GM20000 (cell line): ENCODE data around the gene PCDHB7.
"Not testable (repeated sequence)": the region's sequence is repeated elsewhere in the genome, so short reads cannot be mapped to it uniquely, and the experiment has no call there.

ENCODE experiments used
- DNase-seq: peaks from one replicate; pipeline ENCODE4 v3.0.0; 2012; ENCODE audit warnings: low spot score
- TF ChIP-seq, protein P1 (sequence below): IDR thresholded peaks from 2 replicates; pipeline ENCODE4 v1.5.1; 2012; ENCODE audit warnings: mild to moderate bottlenecking, control low read depth; ENCODE audit errors: extremely low read depth, missing control alignments

PCDHB7 gene

DNA sequence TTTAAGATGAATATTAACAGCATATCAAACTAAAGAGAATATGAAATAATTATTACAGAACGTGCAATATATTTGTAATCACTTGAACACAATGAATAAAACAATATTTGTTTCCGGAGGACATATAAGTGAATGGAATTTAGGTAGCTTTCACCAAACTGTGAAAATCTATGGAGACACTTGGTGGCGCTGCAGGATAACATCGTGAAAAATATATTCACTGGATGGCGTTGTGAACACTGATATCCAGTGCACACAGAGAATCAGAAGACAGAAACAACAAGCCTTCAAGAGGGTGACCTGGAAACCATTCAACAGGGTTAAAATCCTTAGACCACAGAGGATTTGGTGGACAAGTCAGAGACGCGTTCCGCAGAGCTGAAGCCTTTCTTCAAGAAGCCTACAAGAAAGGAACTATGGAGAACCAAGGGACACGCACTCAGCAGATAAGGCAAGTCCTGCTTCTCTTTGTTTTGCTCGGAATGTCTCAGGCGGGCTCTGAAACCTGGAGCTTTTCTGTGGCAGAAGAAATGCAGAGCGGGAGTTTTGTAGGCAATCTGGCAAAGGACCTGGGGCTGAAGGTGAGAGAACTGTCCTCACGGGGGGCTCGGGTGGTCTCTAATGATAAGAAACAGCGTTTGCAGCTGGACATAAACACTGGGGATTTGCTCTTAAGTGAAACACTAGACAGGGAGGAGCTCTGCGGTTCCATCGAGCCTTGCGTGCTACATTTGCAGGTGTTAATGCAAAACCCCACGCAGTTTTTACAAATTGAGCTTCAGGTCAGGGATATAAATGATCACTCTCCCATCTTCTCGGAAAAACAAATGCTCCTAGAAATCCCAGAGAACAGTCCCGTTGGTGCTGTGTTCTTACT lies 27.2 kb downstream of the PCDHB7 start, which contains the start of gene PCDHB11:
Gene PCDHB11, plus strand, starts transcription at position 269 of the 877 bp plus-strand sequence. Its CDS starts 148 bp downstream, at position 417.
- TF ChIP-seq, protein P1, sequence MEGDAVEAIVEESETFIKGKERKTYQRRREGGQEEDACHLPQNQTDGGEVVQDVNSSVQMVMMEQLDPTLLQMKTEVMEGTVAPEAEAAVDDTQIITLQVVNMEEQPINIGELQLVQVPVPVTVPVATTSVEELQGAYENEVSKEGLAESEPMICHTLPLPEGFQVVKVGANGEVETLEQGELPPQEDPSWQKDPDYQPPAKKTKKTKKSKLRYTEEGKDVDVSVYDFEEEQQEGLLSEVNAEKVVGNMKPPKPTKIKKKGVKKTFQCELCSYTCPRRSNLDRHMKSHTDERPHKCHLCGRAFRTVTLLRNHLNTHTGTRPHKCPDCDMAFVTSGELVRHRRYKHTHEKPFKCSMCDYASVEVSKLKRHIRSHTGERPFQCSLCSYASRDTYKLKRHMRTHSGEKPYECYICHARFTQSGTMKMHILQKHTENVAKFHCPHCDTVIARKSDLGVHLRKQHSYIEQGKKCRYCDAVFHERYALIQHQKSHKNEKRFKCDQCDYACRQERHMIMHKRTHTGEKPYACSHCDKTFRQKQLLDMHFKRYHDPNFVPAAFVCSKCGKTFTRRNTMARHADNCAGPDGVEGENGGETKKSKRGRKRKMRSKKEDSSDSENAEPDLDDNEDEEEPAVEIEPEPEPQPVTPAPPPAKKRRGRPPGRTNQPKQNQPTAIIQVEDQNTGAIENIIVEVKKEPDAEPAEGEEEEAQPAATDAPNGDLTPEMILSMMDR = no peak
- DNase-seq = no peak

DNA sequence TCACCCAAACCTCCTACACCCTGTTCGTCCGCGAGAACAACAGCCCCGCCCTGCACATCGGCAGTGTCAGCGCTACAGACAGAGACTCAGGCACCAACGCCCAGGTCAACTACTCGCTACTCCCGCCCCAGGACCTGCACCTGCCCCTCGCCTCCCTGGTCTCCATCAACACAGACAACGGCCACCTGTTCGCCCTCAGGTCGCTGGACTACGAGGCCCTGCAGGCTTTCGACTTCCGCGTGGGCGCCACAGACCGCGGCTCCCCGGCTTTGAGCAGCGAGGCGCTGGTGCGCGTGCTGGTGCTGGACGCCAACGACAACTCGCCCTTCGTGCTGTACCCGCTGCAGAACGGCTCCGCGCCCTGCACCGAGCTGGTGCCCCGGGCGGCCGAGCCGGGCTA lies 28.7 kb downstream of the PCDHB7 start:
- not testable (repeated sequence) for DNase-seq

DNA sequence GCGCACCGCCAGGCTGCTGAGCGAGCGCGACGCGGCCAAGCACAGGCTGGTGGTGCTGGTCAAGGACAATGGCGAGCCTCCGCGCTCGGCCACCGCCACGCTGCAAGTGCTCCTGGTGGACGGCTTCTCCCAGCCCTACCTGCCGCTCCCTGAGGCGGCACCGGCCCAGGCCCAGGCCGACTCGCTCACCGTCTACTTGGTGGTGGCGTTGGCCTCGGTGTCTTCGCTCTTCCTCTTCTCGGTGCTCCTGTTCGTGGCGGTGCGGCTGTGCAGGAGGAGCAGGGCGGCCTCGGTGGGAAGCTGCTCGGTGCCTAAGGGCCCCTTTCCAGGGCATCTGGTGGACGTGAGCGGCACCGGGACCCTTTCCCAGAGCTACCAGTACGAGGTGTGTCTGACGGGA lies 29.2 kb downstream of the PCDHB7 start:
- not testable (repeated sequence) for DNase-seq

DNA sequence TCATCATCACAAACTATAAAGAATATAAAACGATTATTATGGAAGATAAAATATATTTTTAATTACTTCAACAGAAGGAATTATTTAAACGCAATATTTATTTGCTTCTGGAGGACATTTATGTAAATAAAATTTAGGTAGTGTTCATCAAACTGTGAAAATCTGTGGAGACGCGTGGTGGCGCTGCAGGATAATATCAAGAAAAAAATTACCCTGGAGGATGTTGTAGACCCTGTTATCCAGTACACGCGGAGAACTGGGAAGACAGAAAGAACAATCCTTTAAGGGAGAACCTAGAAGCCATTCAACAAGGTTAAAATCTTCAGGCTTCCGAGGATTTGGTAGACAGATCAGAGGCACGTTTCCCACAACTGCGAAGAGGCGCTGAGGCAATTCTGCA lies 36.0 kb downstream of the PCDHB7 start, which contains the start of gene PCDHB12:
Gene PCDHB12, plus strand, starts transcription at position 242 of the 400 bp plus-strand sequence. CDS start 189 bp downstream, outside the sequence.
- no peak for DNase-seq
- TF ChIP-seq, protein P1 = no peak

DNA sequence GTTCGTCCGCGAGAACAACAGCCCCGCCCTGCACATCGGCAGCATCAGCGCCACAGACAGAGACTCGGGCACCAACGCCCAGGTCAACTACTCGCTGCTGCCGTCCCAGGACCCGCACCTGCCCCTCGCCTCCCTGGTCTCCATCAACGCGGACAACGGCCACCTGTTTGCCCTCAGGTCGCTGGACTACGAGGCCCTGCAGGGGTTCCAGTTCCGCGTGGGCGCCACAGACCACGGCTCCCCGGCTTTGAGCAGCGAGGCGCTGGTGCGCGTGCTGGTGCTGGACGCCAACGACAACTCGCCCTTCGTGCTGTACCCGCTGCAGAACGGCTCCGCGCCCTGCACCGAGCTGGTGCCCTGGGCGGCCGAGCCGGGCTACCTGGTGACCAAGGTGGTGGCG lies 37.8 kb downstream of the PCDHB7 start:
- DNase-seq = not testable (repeated sequence)

DNA sequence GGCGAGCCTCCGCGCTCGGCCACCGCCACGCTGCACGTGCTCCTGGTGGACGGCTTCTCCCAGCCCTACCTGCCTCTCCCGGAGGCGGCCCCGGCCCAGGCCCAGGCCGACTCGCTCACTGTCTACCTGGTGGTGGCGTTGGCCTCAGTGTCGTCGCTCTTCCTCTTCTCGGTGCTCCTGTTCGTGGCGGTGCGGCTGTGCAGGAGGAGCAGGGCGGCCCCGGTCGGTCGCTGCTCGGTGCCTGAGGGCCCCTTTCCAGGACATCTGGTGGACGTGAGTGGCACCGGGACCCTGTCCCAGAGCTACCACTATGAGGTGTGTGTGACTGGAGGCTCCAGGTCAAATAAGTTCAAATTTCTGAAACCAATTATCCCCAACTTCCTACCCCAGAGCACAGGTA lies 38.4 kb downstream of the PCDHB7 start:
- DNase-seq = not testable (repeated sequence)

DNA sequence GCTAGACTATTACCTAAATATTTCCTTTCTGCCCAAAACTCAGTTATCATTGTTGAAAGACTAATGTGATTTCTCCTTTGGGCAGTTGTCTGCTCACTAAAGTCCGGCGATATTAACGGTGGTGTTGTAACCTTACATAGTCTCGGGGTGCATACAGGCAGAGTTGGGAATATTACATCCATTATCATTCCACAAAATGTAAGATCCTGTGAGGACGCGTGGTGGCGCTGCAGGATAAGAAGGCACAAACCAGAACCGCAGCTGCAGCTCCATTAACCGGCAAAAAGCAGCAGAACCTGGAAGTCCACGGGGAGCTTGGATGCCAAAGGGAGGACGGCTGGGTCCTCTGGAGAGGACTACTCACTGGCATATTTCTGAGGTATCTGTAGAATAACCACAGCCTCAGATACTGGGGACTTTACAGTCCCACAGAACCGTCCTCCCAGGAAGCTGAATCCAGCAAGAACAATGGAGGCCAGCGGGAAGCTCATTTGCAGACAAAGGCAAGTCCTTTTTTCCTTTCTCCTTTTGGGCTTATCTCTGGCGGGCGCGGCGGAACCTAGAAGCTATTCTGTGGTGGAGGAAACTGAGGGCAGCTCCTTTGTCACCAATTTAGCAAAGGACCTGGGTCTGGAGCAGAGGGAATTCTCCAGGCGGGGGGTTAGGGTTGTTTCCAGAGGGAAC lies 41.4 kb downstream of the PCDHB7 start, which contains the start of gene PCDHB13:
Gene PCDHB13, plus strand, starts transcription at position 264 of the 684 bp plus-strand sequence. Its CDS starts 205 bp downstream, at position 469.
- DNase-seq = not testable (repeated sequence)

DNA sequence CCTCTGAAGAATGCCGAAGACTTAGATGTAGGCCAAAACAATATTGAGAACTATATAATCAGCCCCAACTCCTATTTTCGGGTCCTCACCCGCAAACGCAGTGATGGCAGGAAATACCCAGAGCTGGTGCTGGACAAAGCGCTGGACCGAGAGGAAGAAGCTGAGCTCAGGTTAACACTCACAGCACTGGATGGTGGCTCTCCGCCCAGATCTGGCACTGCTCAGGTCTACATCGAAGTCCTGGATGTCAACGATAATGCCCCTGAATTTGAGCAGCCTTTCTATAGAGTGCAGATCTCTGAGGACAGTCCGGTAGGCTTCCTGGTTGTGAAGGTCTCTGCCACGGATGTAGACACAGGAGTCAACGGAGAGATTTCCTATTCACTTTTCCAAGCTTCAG lies 42.1 kb downstream of the PCDHB7 start:
- not testable (repeated sequence) for DNase-seq

DNA sequence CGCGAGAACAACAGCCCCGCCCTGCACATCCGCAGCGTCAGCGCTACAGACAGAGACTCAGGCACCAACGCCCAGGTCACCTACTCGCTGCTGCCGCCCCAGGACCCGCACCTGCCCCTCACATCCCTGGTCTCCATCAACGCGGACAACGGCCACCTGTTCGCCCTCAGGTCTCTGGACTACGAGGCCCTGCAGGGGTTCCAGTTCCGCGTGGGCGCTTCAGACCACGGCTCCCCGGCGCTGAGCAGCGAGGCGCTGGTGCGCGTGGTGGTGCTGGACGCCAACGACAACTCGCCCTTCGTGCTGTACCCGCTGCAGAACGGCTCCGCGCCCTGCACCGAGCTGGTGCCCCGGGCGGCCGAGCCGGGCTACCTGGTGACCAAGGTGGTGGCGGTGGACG lies 43.1 kb downstream of the PCDHB7 start:
- not testable (repeated sequence) for DNase-seq

DNA sequence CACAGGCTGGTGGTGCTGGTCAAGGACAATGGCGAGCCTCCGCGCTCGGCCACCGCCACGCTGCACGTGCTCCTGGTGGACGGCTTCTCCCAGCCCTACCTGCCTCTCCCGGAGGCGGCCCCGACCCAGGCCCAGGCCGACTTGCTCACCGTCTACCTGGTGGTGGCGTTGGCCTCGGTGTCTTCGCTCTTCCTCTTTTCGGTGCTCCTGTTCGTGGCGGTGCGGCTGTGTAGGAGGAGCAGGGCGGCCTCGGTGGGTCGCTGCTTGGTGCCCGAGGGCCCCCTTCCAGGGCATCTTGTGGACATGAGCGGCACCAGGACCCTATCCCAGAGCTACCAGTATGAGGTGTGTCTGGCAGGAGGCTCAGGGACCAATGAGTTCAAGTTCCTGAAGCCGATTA lies 43.6 kb downstream of the PCDHB7 start:
- not testable (repeated sequence) for DNase-seq

DNA sequence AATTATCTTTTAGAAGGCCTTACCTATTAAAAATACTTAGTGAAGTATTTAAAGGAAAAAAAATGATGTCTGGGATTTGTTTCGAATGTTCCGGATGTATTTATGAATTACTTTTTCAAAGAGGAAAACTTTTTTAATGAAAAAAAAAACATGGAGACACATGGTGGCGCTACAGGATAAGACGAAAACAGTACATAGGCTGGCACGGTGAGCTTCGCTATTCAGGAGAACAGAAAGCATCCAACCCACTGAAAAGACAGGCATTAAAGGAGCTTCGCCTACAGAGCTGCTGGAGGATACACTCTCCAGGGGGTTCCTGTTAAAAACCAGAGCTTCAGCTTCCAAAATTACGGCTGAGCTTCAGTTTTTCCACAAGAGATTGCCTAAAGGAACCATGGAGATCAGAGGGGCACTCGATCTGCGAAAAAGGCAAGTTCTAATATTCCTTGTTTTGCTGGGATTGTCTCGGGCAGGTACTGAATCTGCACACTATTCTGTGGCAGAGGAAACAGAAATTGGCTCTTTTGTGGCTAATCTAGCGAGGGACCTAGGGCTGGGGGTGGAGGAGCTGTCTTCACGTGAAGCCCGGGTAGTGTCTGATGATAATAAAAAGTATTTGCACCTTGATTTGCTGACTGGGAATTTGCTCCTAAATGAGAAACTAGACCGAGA lies 50.8 kb downstream of the PCDHB7 start, which contains the start of gene PCDHB14:
Gene PCDHB14, plus strand, starts transcription at position 232 of the 672 bp plus-strand sequence. Its CDS starts 163 bp downstream, at position 395.
- DNase-seq = no peak
- TF ChIP-seq, protein P1 = no peak

DNA sequence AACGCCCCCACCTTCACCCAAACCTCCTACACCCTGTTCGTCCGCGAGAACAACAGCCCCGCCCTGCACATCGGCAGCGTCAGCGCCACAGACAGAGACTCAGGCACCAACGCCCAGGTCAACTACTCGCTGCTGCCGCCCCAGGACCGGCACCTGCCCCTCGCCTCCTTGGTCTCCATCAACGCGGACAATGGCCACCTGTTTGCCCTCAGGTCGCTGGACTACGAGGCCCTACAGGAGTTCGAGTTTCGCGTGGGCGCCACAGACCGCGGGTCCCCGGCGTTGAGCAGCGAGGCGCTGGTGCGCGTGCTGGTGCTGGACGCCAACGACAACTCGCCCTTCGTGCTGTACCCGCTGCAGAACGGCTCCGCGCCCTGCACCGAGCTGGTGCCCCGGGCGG lies 52.4 kb downstream of the PCDHB7 start:
- not testable (repeated sequence) for DNase-seq

DNA sequence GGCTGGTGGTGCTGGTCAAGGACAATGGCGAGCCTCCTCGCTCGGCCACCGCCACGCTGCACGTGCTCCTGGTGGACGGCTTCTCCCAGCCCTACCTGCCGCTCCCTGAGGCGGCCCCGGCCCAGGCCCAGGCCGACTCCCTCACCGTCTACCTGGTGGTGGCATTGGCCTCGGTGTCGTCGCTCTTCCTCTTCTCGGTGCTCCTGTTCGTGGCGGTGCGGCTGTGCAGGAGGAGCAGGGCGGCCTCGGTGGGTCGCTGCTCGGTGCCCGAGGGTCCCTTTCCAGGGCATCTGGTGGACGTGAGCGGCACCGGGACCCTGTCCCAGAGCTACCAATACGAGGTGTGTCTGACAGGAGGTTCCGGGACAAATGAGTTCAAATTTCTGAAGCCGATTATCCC lies 53.0 kb downstream of the PCDHB7 start:
- DNase-seq = not testable (repeated sequence)
